GM15510 (cell line): ENCODE data around the gene CFAP298.

Source experiments
- POLR2A ChIP-seq: IDR thresholded peaks from 3 replicates; pipeline ENCODE4 v1.6.1; 2011; ENCODE audit warnings: borderline replicate concordance; ENCODE audit not compliant: insufficient read length; ENCODE audit errors: extremely low read depth

Gene CFAP298

GRCh38 chr21:32580949-32581348 is 31.2 kb downstream of the CFAP298 start:
- no peak for TF ChIP-seq POLR2A

- TF ChIP-seq POLR2A: no peak
Observed at GRCh38 chr21:32578107-32578691, 34.0 kb downstream of the CFAP298 start.

- no peak for TF ChIP-seq POLR2A
Observed at GRCh38 chr21:32576011-32576410, 36.2 kb downstream of the CFAP298 start.

- no peak for TF ChIP-seq POLR2A
Observed at GRCh38 chr21:32574946-32575925, 36.9 kb downstream of the CFAP298 start.

- TF ChIP-seq POLR2A: no peak
Observed at GRCh38 chr21:32572574-32573420, 39.4 kb downstream of the CFAP298 start.

- no peak for TF ChIP-seq POLR2A
Observed at GRCh38 chr21:32570456-32570855, 41.7 kb downstream of the CFAP298 start.

GRCh38 chr21:32569261-32570230 is 42.6 kb downstream of the CFAP298 start:
- TF ChIP-seq POLR2A: no peak

GRCh38 chr21:32567626-32568025 is 44.6 kb downstream of the CFAP298 start:
- TF ChIP-seq POLR2A: no peak

- no peak for TF ChIP-seq POLR2A
Observed at GRCh38 chr21:32566741-32567389, 45.3 kb downstream of the CFAP298 start.

- TF ChIP-seq POLR2A: no peak
Observed at GRCh38 chr21:32565856-32566465, 46.2 kb downstream of the CFAP298 start.

GRCh38 chr21:32562915-32563314 is 49.3 kb downstream of the CFAP298 start:
- no peak for TF ChIP-seq POLR2A

GRCh38 chr21:32562426-32562825 is 49.8 kb downstream of the CFAP298 start:
- TF ChIP-seq POLR2A: no peak

- no peak for TF ChIP-seq POLR2A
Observed at GRCh38 chr21:32560896-32561295, 51.3 kb downstream of the CFAP298 start.

- TF ChIP-seq POLR2A: no peak
Observed at GRCh38 chr21:32559006-32559610, 53.1 kb downstream of the CFAP298 start.
